OCI-LY3 (cell line): ENCODE results near the gene LSM3.
"Not testable (repeated sequence)": the region's sequence is repeated elsewhere in the genome, so short reads cannot be mapped to it uniquely, and the experiment has no call there.

ENCODE experiments used
- H2AFZ ChIP-seq: fragments of 200-600, 300-600 bp; shearing (Covaris generic); 2 replicates; pipeline ENCODE4 v1.6.0; 2014; ENCODE audit warnings: antibody characterized with exemption, low read depth, low read length
- H3K27ac ChIP-seq: fragments of 200-600, 300-600 bp; sonication (generic); 2 replicates; pipeline ENCODE4 v1.5.1; 2014; ENCODE audit warnings: mild to moderate bottlenecking, low read length, moderate library complexity, mixed read lengths
- H3K27me3 ChIP-seq: fragments of 200-600, 300-600 bp; sonication (generic); 2 replicates; pipeline ENCODE4 v1.6.1; 2014; ENCODE audit warnings: low read depth, low read length, mixed read lengths
- H3K36me3 ChIP-seq: fragments of 200-600, 300-600 bp; sonication (generic); replicated peaks from 2 replicates; pipeline ENCODE3; 2014; ENCODE audit warnings: low read depth, low read length, mixed read lengths
- H3K4me1 ChIP-seq: fragments of 300-600, 200-600 bp; sonication (generic); 2 replicates; pipeline ENCODE4 v1.6.1; 2014; ENCODE audit warnings: low read length, mixed read lengths
- H3K4me2 ChIP-seq: fragments of 200-600, 300-600 bp; sonication (generic); 2 replicates; pipeline ENCODE4 v1.6.1; 2014; ENCODE audit warnings: low read length, mixed read lengths
- H3K4me3 ChIP-seq: fragments of 300-600, 200-600 bp; sonication (generic); 2 replicates; pipeline ENCODE4 v1.5.1; 2014; ENCODE audit warnings: antibody characterized with exemption, mild to moderate bottlenecking, low read length, moderate library complexity
- H3K79me2 ChIP-seq: fragments of 300-600, 200-600 bp; shearing (Covaris generic); 2 replicates; pipeline ENCODE4 v1.6.1; 2014; ENCODE audit warnings: mild to moderate bottlenecking, low read length, mixed read lengths
- H3K9ac ChIP-seq: fragments of 300-600, 200-600 bp; shearing (Covaris generic); 2 replicates; pipeline ENCODE4 v1.6.0; 2014; ENCODE audit warnings: mild to moderate bottlenecking, low read length, moderate library complexity
- H3K9me3 ChIP-seq: fragments of 200-600, 300-600 bp; shearing (Covaris generic); 2 replicates; pipeline ENCODE4 v1.6.1; 2014; ENCODE audit warnings: low read length, mixed read lengths; ENCODE audit not compliant: insufficient read depth
- H4K20me1 ChIP-seq: fragments of 200-600, 300-600 bp; sonication (generic); 2 replicates; pipeline ENCODE4 v1.6.1; 2016; ENCODE audit warnings: low read length, mixed read lengths; ENCODE audit not compliant: insufficient read depth
- EZH2phosphoT487 ChIP-seq: fragments of 200-600 bp; shearing (Covaris generic); IDR thresholded peaks from 2 replicates; pipeline ENCODE4 v1.6.1; 2018; ENCODE audit warnings: antibody characterized with exemption, mixed run types, low read depth
- TF ChIP-seq, protein P1 (sequence below): fragments of 200-600, 300-600 bp; sonication (generic); IDR thresholded peaks from 2 replicates; pipeline ENCODE4 v1.5.1; 2014; ENCODE audit warnings: antibody characterized with exemption, low read length, low read depth

Gene LSM3

DNA sequence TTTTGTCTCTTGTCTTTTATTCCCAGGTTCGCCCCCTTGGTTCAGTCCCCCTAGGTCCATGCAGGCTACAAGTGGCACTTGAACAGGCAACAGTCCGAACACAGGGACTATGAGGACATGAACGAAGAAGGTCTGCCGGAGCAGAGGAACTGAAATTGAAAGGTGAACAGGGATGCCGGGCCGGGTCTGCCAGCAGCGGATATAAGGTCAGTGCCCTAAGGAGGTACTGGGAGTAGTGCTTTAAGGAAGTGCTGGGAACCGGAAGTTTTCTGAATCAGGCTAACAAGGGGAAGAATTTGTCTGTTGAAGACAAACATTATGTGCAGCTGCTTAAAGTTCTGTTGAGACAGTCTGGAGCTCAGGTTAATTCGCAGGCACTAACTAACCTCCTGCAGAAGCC is 46.8 kb downstream of the LSM3 start:
- Histone ChIP-seq H3K9ac (no peak overlapping the region), H2AFZ (peak overlapping the region; percentile 15; the same call in 1 of the 2 replicates), H4K20me1 (no peaks in the 10 kb centered on the region), H3K27me3 (no peaks in the 10 kb centered on the region), H3K4me1 (peaks cover 31% of the 10 kb centered on the region), H3K36me3 (peaks cover 4% of the 10 kb centered on the region), H3K79me2 (no peaks in the 10 kb centered on the region), H3K9me3 (peaks cover 12% of the 10 kb centered on the region), H3K27ac (no peak overlapping the region), H3K4me2 (peak overlapping the region; percentile 46), H3K4me3 (peak overlapping the region; percentile 22)
- TF ChIP-seq, protein P1, sequence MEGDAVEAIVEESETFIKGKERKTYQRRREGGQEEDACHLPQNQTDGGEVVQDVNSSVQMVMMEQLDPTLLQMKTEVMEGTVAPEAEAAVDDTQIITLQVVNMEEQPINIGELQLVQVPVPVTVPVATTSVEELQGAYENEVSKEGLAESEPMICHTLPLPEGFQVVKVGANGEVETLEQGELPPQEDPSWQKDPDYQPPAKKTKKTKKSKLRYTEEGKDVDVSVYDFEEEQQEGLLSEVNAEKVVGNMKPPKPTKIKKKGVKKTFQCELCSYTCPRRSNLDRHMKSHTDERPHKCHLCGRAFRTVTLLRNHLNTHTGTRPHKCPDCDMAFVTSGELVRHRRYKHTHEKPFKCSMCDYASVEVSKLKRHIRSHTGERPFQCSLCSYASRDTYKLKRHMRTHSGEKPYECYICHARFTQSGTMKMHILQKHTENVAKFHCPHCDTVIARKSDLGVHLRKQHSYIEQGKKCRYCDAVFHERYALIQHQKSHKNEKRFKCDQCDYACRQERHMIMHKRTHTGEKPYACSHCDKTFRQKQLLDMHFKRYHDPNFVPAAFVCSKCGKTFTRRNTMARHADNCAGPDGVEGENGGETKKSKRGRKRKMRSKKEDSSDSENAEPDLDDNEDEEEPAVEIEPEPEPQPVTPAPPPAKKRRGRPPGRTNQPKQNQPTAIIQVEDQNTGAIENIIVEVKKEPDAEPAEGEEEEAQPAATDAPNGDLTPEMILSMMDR = no peak
- TF ChIP-seq EZH2phosphoT487 = no peak

DNA sequence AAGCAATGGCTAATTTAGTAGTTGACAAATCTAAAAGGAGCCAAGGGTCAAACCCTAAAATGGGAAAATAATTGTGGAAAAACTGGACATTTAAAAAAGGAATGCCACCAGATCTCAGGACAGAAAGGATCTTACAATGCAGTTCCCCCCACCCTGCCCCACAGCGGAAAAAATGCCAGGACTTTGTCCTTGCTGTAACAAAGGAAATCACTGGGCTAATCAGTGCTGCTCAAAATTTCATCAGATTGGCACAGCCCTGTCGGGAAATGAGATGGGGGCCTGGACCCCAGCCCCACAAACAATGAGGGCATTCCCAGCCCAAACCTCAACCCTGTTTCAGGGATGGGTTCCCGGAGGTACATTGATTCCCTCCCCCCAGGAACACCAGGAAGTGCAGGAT is 47.7 kb downstream of the LSM3 start:
- not testable (repeated sequence) for H3K79me2 ChIP-seq, H3K36me3 ChIP-seq, H3K9ac ChIP-seq, H2AFZ ChIP-seq, H3K4me2 ChIP-seq, H3K9me3 ChIP-seq, H4K20me1 ChIP-seq, H3K27me3 ChIP-seq, H3K27ac ChIP-seq, H3K4me3 ChIP-seq
- peaks cover 31% of the 10 kb centered on the region for H3K4me1 ChIP-seq

DNA sequence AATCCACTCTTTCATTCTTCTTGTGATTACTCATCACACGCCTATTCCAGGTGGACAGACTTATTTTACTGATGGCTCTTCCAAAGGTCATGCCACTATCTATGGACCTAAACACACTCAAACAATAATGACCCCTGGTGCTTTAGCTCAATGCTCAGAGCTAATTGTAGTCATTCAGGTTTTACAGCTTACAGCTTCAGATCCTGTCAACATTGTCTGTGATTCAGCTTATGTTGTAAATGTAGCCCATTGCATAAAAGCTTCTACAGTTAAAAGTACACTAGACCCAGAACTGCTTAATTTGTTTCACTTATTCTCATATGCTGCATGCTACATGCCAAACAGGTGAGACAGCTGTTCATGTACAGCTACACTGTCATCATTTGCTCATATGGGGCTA is 49.2 kb downstream of the LSM3 start:
- Histone ChIP-seq H3K4me3 (no peak overlapping the region), H3K36me3 (no peaks in the 10 kb centered on the region), H3K9me3 (no peaks in the 10 kb centered on the region), H3K27me3 (no peaks in the 10 kb centered on the region), H3K79me2 (no peaks in the 10 kb centered on the region), H3K4me2 (no peak overlapping the region), H3K9ac (no peak overlapping the region), H3K4me1 (peaks cover 26% of the 10 kb centered on the region), H2AFZ (no peak overlapping the region), H3K27ac (no peak overlapping the region), H4K20me1 (no peaks in the 10 kb centered on the region)
- no peak for TF ChIP-seq EZH2phosphoT487
- TF ChIP-seq, protein P1 = no peak

DNA sequence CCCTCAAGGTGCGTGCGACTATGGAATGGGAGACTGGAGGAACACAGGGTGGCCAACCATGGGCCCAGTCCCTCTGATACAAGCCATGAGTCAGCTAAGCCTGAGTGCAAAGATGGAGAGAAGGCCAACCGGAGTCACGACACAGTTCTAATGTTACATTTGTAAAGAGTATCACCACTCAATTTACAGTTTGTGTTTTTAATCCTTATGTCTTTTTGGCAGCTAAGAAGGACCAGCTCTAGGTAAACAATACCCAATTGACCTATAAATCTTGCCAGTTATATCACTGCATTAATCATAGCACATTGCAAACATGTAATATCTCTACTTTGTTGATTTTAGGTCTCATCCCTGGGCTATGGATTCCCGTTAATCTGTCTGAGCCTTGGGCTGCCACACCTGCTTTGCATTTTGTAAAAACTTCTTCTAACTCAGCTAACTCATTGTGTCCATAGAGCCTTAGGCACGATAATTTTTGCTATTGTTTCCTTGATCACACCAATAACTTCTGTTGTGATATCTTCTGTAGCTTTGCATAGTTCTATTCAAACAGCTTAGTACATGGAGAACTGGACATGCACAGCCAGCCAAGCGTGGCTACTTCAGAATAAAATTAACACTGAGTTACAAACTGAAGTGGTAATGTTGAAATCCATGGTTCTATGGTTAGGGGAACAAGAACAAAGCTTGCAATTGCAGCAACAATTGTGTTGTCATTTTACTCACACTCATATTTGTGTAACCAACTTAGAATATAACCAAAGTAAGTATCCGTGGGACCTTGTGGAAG is 50.3 kb downstream of the LSM3 start:
- H3K27ac ChIP-seq = no peak overlapping the region
- H4K20me1 ChIP-seq = no peaks in the 10 kb centered on the region
- no peak overlapping the region for H3K4me2 ChIP-seq
- no peaks in the 10 kb centered on the region for H3K79me2 ChIP-seq
- no peaks in the 10 kb centered on the region for H3K9me3 ChIP-seq
- no peak overlapping the region for H3K9ac ChIP-seq
- peaks cover 16% of the 10 kb centered on the region for H3K4me1 ChIP-seq
- no peak overlapping the region for H2AFZ ChIP-seq
- no peak overlapping the region for H3K4me3 ChIP-seq
- H3K27me3 ChIP-seq = no peaks in the 10 kb centered on the region
- no peaks in the 10 kb centered on the region for H3K36me3 ChIP-seq
- no peak for TF ChIP-seq EZH2phosphoT487
- TF ChIP-seq, protein P1 = no peak

DNA sequence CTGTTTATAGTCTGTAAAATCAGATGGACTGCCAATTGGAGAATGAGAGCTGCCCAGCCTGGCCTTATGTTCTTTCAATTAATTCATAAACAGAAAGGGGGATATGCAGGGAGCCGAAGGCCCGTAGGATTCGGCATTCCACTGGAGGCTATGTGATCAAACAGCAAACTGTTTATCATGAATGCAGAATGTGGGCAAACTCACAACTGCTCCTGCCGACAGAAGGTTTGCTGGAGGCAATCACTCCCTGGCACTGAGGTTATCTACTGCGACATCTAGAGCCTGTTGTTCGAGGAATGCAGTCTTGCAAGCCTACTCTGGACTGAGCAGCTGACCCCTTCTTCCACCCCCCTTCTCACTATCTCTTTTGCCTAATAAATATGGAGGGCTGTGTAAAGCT is 51.1 kb downstream of the LSM3 start:
- H3K79me2 ChIP-seq, H2AFZ ChIP-seq, H3K27ac ChIP-seq, H3K27me3 ChIP-seq, H3K9me3 ChIP-seq, H3K36me3 ChIP-seq, H3K4me2 ChIP-seq, H4K20me1 ChIP-seq, H3K9ac ChIP-seq, H3K4me3 ChIP-seq: not testable (repeated sequence)
- peaks cover 13% of the 10 kb centered on the region for H3K4me1 ChIP-seq
